Measurements from ENCODE around the gene FYCO1. TPM values are rescaled to one million over a fixed set of nuclear protein-coding genes. Genes with fewer than 3 reads are reported as not detected.
"Not testable (repeated sequence)": the region's sequence is repeated elsewhere in the genome, so short reads cannot be mapped to it uniquely, and the experiment has no call there.

The FYCO1 gene
- total RNA-seq, 1 experiment from 2014 or later = 5.4 TPM

DNA sequence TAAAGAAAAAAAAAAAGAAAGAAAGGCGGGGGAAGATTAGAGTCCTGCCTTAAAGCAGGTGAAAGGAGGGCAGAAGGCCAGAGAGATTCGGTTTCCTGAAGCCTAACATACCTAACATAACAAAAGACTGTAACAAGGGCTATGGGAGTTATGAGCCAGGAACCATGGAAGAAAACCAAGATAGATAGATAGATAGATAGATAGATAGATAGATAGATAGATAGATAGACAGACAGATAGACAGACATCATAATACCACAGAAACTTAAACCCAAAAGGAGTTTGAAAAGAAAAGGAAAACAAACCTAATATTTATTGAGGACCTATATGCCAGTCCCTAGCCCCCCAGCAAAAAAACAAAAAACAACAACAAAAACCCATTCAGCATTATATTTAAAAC is 2.3 kb upstream of the FYCO1 start:
- Histone ChIP-seq H3K27me3 (replicated peaks) (no peaks in the 10 kb centered on the region), H3K27ac (no peak overlapping the region), H3K36me3 (peaks cover 6% of the 10 kb centered on the region; the same call in 1 of the 2 replicates), H3K9me3 (replicated peaks) (no peaks in the 10 kb centered on the region), H3K4me1 (replicated peaks) (peaks cover 22% of the 10 kb centered on the region), H3K4me3 (no peak overlapping the region)
- no peak for DNase-seq (ENCODE audit: low read depth in 1 of 2, low spot score in 2 of 2)

DNA sequence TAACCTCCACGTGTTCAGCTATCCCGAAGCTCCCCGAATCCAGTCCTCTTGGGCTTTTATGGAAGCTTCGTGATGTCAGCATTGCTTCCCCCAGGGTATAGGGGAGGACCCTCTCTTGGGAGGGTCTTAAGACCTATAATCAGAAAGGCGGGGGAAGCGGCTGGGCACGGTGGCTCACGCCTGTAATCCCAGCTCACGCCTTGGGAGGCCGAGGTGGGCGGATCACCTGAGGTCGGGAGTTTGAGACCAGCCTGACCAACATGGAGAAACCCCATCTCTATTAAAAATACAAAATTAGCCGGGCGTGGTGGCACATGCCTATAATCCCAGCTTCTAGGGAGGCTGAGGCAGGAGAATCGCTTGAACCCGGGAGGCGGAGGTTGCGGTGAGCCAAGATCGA is 1.9 kb upstream of the FYCO1 start:
- H3K27ac ChIP-seq; H3K9me3 ChIP-seq (replicated peaks); DNase-seq (ENCODE audit: low read depth in 1 of 2, low spot score in 2 of 2); H3K4me3 ChIP-seq; H3K36me3 ChIP-seq; H3K27me3 ChIP-seq (replicated peaks): not testable (repeated sequence)
- H3K4me1 ChIP-seq (replicated peaks) = peaks cover 24% of the 10 kb centered on the region

DNA sequence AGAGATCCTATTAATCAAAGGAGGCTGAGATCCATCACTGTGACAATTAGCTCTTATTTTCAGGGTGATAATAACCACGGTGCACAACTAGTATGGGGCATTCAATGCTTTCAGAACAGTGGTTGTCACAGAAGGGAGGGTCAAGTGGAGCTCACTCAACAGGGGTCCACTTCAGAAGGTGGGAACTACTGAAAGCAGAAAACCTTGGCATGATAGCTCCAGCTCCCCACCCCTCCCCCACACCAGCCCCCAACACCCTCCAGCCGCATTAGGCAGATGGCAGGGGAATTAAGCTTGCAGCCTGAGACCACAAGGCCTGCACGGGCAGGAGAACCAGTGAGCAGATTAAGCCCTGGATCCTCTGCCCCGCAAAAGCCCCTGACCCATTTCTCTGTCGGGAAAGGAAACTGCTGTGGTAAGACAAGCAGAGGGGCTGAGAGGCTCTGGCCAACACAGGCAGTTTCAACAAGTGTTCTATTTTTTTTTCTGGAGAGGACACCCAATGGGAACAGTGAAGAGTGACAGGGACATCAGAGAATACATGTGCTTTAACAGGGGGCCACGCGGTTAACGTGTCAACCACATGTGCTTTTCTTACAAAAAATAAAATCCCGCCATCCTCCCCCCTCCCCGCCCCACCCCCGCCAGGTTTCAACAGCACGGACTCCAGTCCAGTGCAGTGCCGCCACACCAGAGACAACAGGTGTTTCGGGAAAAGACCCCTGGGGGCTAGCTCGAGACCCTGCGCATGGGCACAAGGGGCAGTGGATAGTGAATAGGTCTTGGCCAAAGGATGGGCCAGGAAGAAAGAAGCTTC is 997 bp downstream of the FYCO1 start:
- Histone ChIP-seq H3K4me3 (peak overlapping the region; percentile 78), H3K27me3 (replicated peaks) (no peaks in the 10 kb centered on the region), H3K36me3 (peaks cover 6% of the 10 kb centered on the region; the same call in 1 of the 2 replicates), H3K27ac (no peak overlapping the region), H3K4me1 (replicated peaks) (peaks cover 31% of the 10 kb centered on the region), H3K9me3 (replicated peaks) (no peaks in the 10 kb centered on the region)
- no peak for DNase-seq (ENCODE audit: low read depth in 1 of 2, low spot score in 2 of 2)

DNA sequence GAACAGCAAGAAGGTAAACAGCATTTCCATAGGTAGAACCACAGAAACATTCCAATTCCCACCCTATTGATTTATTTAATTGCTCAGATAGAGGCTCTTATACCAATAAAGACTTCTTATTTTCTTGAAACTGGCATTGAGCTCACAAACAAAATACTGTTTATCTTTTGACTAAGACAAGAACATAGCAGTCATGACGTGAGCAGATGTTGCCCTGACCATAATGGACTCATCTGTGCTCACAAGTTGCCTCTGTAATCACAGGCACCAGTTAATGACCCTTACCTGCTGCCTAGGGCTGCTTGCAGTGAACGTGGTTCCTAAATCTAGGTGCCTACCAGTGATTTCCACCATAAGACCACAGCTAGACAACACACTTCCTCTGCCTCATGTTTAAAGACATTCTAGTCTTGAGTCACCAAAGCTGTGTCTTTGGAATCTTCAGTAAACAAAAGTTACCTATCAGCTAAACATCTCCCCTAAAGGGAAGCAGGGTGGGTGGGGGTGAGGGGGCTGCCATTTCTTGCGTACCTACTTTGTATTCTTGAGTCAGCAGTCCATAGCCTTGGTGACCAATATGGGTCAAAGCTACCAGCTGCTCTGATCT is 2.1 kb downstream of the FYCO1 start:
- Histone ChIP-seq H3K36me3 (peaks cover 6% of the 10 kb centered on the region; the same call in 1 of the 2 replicates), H3K9me3 (replicated peaks) (no peaks in the 10 kb centered on the region), H3K4me1 (replicated peaks) (peaks cover 42% of the 10 kb centered on the region), H3K27ac (no peak overlapping the region), H3K27me3 (replicated peaks) (no peaks in the 10 kb centered on the region), H3K4me3 (no peak overlapping the region)
- DNase-seq (ENCODE audit: low read depth in 1 of 2, low spot score in 2 of 2) = no peak

DNA sequence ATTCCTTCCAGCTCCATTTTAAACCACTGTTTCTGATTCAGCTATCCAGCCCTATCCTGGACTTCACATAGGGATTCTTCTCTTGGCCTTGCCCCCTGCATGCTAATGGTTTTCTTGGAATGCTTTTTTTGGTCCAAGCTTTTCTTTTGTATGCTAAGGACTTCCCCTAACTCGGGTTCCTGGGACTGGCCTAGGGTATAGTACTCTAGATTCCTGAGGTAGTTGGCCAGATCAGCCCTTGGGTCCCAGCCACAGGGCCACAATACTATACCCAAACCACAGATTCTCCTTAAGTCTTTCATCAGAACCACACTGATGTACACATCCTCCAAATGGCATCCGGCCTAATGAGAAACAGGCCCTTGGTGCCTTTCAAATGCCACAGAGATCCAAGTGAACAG is 2.8 kb downstream of the FYCO1 start:
- Histone ChIP-seq H3K27ac (no peak overlapping the region), H3K36me3 (peaks cover 6% of the 10 kb centered on the region; the same call in 1 of the 2 replicates), H3K4me3 (no peak overlapping the region), H3K27me3 (replicated peaks) (no peaks in the 10 kb centered on the region), H3K9me3 (replicated peaks) (no peaks in the 10 kb centered on the region), H3K4me1 (replicated peaks) (peaks cover 49% of the 10 kb centered on the region)
- peak; percentile 74 to 77 for DNase-seq (ENCODE audit: low read depth in 1 of 2, low spot score in 2 of 2)

DNA sequence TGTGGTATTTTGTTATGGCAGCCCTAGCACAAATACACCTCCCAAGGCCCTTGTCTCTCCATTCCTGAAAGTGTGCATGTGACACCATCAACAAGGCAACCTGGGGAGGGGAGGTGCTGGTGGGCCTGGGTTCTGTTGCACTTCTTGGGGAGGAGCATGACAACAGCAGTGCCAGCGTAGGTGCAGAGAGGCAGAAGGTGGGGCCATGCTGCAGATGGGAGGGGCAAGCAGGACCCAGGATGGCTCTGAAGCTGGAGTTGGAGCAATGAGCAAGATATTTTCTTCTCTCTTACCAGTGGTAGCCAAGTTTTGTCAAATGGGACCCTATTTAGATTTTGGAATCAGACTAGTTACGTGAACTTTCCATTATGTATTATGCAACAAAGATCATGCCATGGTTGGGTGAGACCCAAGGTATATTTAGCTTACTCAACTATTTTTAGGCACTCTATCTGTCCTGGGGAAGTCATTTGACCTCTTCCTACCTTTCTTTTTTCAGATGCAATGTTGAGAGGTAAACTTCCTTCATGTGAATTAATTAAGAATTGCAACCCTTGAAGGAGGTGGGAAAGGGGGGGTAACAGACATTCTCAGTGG is 3.4 kb downstream of the FYCO1 start:
- no peak for DNase-seq (ENCODE audit: low read depth in 1 of 2, low spot score in 2 of 2)
- Histone ChIP-seq H3K27ac (no peak overlapping the region), H3K4me1 (replicated peaks) (peaks cover 55% of the 10 kb centered on the region), H3K4me3 (no peak overlapping the region), H3K27me3 (replicated peaks) (no peaks in the 10 kb centered on the region), H3K36me3 (peaks cover 6% of the 10 kb centered on the region; the same call in 1 of the 2 replicates), H3K9me3 (replicated peaks) (no peaks in the 10 kb centered on the region)

- peaks cover 9% of the 10 kb centered on the region; the same call in 1 of the 2 replicates for H3K36me3 ChIP-seq
- no peaks in the 10 kb centered on the region for H3K27me3 ChIP-seq (replicated peaks)
- DNase-seq (ENCODE audit: low read depth in 1 of 2, low spot score in 2 of 2) = no peak
- H3K9me3 ChIP-seq (replicated peaks) = no peaks in the 10 kb centered on the region
- H3K4me3 ChIP-seq = no peak overlapping the region
- no peak overlapping the region for H3K27ac ChIP-seq
- H3K4me1 ChIP-seq (replicated peaks) = peaks cover 63% of the 10 kb centered on the region
These were observed 4.3 kb downstream of the FYCO1 start for GRCh38 chr3:45991341-45991740.

DNA sequence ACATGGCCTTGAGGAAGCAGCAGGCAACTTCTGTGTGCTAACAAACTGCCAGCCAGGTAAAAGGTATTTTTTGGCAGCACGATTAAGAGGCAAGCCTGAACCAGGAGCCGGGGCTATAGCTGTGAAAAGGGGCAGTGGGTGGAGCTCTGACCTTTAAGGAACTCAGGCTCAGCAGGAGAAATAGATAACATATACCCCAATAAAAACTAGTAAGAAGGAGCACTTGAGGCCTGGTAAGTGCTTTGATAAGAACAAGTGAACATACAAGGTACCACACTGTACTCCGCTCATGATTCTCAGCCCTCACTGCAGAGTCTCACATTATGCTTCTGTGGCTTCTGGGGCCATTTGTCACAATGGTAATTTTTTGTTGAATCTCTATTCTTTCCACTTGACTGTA is 5.4 kb downstream of the FYCO1 start:
- Histone ChIP-seq H3K27me3 (replicated peaks) (no peaks in the 10 kb centered on the region), H3K27ac (no peak overlapping the region), H3K4me3 (no peak overlapping the region), H3K4me1 (replicated peaks) (peaks cover 60% of the 10 kb centered on the region), H3K9me3 (replicated peaks) (no peaks in the 10 kb centered on the region), H3K36me3 (peaks cover 4% of the 10 kb centered on the region; the same call in 1 of the 2 replicates)
- DNase-seq (ENCODE audit: low read depth in 1 of 2, low spot score in 2 of 2) = no peak

GRCh38 chr3:45988804-45989203 is 6.8 kb downstream of the FYCO1 start:
- peak overlapping the region; percentile 36; the same call in 1 of the 2 replicates for H3K27ac ChIP-seq
- DNase-seq (ENCODE audit: low read depth in 1 of 2, low spot score in 2 of 2) = peak in 1 of 2 experiments; percentile 66

GRCh38 chr3:45988362-45988761 is 7.3 kb downstream of the FYCO1 start:
- H3K27ac ChIP-seq = peak overlapping the region; percentile 3; the same call in 1 of the 2 replicates
- H3K36me3 ChIP-seq = peaks cover 5% of the 10 kb centered on the region
- no peak for DNase-seq (ENCODE audit: low read depth in 1 of 2, low spot score in 2 of 2)
- no peaks in the 10 kb centered on the region for H3K9me3 ChIP-seq (replicated peaks)
- H3K4me3 ChIP-seq = no peak overlapping the region
- H3K4me1 ChIP-seq (replicated peaks) = peaks cover 55% of the 10 kb centered on the region
- H3K27me3 ChIP-seq (replicated peaks) = no peaks in the 10 kb centered on the region

More at GRCh38 chr3:45988804-45989203, 6.8 kb downstream of the FYCO1 start:
- Histone ChIP-seq H3K4me1 (replicated peaks) (peaks cover 58% of the 10 kb centered on the region), H3K9me3 (replicated peaks) (no peaks in the 10 kb centered on the region), H3K27me3 (replicated peaks) (no peaks in the 10 kb centered on the region), H3K4me3 (no peak overlapping the region), H3K36me3 (peaks cover 3% of the 10 kb centered on the region; the same call in 1 of the 2 replicates)

DNA sequence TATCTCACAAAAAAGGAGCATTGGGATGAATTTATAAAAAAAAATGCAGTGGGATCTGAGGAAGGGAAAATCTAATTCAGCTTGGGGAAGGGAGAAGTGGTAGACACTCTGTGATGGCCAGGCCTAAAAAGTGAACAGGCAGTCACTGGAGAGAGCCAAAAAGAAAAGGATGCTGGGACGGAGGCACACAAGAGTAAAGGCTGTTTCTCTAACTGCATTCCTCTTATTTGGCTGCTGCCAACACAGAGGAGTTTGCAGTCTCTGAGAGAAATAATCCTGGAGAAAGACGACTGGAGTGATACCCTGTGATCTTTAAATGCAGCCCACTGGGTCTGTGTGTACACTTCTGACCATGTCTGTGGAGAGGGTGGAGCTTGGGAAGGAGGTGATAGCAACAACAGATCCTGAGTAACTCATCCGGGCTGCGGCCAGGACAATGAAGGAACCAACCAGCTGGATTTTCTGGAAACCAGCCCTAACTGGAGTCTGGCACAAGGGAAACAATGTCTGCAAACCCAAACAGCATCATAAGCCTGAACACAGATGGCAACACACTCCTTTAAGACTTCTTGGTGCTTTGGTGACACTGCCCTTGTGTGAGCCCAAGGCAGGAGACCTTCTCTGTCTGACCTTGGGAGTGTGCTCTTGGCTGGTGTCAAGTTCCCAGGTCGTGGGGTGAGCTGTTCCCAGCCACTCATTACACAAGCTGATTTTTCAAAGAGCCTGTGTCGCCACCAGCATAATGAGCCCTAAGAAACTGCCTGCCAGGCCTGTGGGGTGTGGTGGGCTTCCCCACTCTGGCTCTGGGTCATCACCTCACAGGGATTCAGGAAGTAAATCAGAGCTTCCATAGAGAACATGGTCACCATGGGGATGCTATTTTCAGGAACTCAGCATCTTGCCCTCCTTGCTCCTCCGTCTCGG is 8.0 kb downstream of the FYCO1 start:
- Histone ChIP-seq H3K9me3 (replicated peaks) (no peaks in the 10 kb centered on the region), H3K4me3 (no peak overlapping the region), H3K27me3 (replicated peaks) (no peaks in the 10 kb centered on the region), H3K36me3 (peaks cover 11% of the 10 kb centered on the region), H3K27ac (peak overlapping the region; percentile 3; the same call in 1 of the 2 replicates), H3K4me1 (replicated peaks) (peaks cover 50% of the 10 kb centered on the region)
- DNase-seq (ENCODE audit: low read depth in 1 of 2, low spot score in 2 of 2) = no peak

GRCh38 chr3:45986303-45986982 is 9.2 kb downstream of the FYCO1 start:
- Histone ChIP-seq H3K36me3 (peaks cover 15% of the 10 kb centered on the region), H3K9me3 (replicated peaks) (no peaks in the 10 kb centered on the region), H3K4me1 (replicated peaks) (peaks cover 44% of the 10 kb centered on the region), H3K27ac (peak overlapping the region; percentile 77), H3K4me3 (no peak overlapping the region), H3K27me3 (replicated peaks) (no peaks in the 10 kb centered on the region)
- peak; percentile 69 to 73 for DNase-seq (ENCODE audit: low read depth in 1 of 2, low spot score in 2 of 2)

Data from SJSA1 (cell line).